HG03457 (cell line): ENCODE data around the gene NLGN1.

ENCODE experiments used
- ATAC-seq: cut with Tn5 transposase; IDR thresholded peaks from one replicate; pipeline ENCODE4 v1.9.1; 2021; ENCODE audit warnings: moderate number of reproducible peaks; ENCODE audit not compliant: unreplicated experiment

NLGN1 gene

DNA sequence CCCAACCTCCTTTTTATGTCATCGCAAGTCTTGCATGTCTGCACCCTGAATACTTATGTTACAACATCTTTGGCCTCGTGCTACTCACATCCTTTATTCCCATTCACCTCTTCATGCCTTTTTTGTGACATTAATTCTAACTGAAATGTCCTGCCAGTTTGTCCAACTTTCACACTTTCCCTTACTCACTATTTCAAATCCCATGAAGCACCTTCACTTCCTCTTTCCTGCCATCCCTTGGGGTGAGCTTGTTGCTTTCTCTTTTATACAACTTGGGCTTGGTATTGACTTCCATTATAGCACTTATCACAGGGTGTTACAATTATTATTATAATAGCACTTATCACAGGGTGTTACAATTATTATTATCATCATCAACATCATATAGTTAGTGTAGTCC lies 496.3 kb downstream of the NLGN1 start:
- no peak for ATAC-seq

DNA sequence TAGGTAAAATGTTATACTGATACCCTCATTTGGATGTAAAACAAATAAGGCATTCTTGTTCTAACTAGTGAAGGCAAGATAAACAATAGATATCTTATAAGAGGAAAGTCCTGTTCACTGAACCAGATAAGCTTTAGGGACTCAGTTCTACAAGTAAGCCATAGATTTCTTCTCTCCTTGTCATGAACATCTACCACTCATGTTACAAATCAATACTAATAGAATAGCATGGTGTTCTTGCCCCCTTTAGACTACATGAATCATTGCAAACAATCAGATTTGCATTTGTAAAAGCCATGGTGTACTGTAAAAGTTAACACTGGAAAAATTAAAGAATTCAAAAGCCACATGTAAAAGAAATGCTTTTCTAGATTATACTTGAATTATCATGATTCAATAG lies 500.1 kb downstream of the NLGN1 start:
- ATAC-seq: no peak

DNA sequence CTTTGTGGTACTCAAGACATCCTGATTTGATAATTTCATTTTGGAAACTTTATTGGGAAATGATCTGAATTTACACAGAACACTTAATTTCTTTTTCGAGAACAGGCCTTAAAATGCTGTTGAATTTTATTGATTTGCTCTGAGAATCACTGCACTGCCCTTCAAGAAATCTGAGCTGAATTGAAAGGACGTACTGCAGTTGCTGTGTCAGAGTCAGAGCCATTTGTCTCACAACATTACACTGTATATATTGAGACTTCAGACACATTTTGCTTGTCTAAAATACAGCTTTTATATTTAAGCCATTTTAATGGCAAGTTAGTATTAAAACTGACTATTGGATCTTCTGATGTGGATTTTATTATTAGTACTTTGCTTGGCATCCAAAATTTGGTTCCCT lies 504.1 kb downstream of the NLGN1 start:
- ATAC-seq: no peak

DNA sequence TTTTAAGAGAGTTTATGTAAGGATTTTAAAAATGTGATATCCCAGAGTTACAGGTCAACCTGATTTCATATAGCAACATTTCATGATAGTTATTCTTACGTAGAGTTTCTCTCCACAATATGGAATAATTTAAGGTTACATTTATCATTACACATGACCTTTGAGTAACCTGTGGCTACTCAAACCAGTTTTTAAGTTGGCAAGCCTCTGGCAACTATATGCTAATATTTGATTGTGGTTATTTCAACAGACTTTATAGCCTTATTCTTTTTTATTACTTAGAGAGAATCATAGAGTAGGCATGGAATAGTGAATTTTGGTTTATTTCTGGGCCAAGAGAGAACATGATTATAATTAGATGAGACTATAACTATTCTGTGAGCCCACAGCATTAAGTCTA lies 504.9 kb downstream of the NLGN1 start:
- no peak for ATAC-seq

DNA sequence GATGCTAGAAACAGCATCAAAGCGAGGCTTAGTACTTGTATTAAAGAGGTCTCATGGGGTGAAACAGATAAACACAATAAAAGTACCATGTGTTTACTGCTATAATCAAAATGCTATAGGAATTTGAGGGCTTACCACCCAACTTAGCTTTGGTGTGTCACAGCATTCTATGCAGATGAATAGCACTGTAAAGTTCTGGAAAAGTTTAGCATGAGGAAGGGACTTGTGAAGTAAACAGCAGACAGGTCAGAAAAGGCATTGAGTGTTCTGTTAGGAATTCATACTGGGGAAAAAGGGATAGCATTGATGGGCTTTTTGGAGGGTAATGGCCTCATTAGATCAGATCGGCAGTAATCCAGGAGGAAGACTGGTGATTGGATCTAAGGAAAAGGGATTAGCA lies 505.3 kb downstream of the NLGN1 start:
- no peak for ATAC-seq

DNA sequence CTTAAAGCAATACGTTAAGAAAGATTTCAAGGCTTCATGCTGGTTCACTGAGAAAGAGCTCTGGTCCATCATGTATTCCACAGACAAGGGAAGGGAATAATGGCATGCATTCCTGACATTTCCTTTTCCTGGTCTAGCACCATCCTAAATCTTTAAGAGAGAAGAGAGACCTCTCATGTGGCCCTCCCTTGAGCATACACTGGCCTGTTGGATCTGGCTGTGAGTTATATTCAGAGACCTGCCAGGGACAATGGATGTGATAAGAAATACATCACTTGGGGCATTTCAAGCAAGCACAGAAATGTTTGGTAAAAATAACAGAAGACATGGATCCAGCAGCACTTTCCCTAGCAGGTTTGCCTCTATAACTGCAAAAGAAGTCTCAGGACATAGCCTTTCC lies 507.8 kb downstream of the NLGN1 start:
- no peak for ATAC-seq

DNA sequence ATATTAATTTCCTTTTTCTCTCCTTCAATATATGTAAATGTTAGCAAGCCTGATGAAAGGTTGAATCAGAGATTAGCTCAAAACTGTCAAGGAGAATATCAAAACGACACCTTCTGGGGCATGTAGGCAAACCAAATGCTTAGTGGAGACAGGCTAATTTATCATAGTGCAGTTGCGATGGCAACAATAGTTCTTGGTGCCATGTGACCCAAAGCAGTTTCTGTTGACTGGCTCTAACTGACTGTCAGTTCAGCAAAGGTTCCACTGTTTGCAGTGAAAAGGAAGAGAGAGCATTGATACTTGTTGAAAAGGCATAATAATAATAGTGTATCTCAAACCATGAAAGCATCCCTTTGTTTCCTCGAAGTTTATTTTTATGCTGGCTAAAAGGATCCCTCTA lies 513.9 kb downstream of the NLGN1 start:
- no peak for ATAC-seq

DNA sequence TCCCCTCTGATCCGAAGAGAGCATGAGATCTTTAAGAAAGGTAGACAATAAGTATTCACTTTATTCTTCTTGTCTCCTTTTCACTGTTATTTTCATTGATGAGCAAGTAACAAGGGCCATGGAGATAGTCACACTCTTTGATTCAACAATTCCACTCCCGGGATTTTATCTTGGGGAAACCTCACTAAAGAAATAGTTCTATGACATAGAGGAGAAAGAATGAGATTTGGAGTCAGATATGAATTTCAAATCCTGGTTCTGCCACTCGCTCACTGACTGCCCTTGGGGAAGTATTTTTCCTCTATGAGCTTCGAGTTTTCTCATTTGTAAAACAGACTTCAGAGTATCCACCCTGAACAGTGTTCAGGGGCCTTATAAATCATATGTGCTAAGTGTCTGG lies 514.6 kb downstream of the NLGN1 start:
- no peak for ATAC-seq

DNA sequence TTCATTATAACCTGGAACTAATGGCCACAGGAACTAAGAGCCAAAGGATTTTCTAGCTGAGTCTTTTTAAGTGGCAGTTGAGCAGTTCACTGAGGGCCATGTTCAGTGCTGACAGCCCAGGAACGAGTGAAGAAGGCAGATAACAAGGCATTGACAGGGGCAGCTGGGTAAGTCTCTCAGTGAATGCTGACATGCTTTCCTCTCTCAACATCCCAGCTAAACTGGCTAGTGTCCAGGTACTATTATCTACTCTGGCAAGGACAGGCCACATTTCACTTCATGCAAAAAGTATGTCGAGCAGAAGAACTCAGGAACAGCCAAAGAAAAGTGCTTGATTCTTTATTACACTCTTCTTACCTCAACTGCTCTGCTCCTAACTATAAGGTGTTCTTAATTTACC lies 515.9 kb downstream of the NLGN1 start:
- no peak for ATAC-seq

DNA sequence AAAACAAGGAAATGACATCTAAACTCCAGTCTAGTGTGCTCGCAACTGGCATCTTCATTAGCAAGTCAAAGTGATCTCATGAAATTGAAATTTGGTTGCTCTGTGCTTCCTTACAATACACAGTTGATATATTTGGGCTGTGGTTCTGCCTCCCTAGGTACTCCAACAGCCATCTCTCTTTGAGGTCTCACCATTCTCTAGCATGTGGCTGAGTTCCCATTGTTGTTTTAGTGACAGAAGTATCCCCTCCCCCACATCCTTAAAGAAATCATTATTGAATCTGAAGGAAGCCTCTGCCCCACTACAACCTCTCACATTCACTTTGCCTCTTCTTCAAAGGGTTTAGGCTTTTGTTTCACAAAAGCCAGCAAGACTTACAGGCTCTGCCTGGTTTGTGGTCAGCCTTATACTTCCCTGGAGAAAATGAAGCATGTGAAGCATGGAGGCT lies 516.5 kb downstream of the NLGN1 start:
- no peak for ATAC-seq

DNA sequence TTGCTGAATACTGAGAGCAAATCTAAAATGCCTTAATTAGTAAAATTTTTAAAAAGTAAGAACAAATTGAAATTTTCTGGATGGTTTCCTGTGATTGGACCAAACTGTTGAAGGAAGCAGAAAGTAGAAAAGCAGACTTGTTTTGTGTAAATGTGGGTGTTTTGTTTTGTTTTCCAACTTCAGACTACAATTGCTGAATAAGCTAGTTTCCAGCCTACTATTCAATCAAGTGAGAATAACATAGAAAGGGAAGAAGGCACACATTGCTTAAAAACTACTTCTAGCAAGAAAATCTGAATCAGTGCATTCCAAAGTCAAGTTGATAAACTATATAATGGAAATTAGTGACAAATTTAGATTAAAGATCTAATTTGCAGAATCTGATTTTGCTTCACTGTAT lies 519.3 kb downstream of the NLGN1 start:
- ATAC-seq: no peak

DNA sequence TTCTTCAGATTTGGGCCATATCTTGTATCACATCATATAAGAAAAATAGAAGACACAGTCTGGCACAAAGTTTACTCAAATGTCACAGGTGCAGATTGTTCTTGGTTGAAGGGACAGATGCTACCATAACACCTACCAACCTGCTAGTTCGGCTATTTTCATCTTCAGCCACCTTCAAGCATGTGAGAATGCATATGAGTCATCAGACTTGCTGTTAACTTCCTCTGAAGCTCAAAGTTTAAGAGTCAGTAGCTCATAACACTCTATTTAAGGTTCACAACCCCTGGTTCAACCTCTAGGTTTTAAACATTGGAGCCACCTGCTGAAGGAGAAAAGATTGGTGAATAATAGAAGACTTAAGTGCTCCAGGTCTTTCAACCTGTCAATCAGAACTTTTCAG lies 522.8 kb downstream of the NLGN1 start:
- ATAC-seq: no peak

DNA sequence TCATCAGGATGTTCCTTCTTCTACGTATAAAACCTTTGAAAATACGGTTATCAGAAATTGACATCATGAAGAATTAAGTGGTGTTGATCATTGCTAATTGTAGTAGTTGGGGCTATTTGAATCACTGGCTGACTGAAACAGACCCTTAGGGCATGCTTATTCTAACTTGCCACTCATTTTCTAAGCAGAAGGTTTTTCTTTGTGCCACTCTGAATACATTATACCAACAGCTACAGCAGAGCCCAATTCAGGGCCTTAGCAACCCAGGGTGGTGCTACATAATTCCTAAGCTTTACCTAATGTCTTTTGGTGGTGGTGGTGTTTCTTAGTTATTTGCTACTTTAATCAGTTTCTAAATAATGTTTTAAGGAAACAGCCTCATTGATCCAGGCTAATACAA lies 524.2 kb downstream of the NLGN1 start:
- ATAC-seq: no peak

DNA sequence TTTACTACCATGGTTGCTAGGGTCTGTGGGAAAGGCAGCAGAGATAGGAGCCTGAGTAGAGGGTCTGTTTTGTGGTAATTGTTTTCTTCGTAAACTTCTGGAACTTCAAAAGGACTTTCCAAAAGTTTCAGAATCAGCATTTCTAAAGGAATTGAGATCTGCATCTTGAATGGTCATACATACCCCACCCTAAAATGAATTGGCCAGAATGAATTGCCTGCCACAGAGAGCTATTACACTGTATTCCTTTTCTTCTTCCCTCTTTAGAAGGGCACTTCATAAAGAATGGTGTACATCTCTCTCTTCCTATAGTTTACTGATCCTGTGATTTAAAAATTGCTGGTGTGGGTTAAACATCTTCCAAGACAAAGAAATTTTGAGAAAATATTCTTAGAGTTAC lies 525.7 kb downstream of the NLGN1 start:
- ATAC-seq: no peak

DNA sequence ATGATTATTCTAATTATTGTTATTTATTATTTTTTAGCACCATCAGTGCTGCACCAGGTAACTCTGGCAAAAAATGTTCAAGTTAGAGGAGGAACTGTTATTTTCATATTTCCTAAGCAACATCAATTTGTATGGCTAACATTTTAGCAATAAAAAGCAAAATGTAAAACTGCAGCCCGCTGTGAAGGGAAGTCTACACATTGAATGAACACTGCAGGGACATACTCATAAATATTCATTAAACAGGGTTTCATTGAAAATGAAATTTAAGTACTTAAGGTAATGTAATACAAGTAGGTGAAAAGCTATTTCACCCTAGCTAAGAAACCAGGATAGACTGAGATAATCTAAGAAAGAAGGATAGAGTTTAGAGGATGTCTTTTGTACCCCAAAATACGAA lies 532.7 kb downstream of the NLGN1 start:
- no peak for ATAC-seq

DNA sequence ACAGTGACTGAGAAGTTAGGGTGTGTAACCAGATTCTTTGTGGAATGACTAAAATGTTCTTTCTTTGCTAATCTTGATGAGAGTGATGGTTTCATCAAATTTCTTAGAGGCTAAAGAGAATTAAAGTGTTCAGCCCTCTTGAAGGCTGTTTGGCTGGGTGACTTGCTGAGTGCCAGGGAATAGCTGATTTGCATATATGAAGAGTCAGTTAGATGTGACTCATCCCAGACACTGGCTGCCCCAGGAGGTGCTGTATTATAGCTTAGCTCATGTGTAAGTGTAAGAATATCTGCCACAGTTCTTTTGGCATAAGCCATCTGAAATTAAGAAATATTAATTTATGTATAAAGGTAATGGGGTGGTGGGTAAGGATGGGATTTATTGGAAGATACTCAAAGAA lies 535.1 kb downstream of the NLGN1 start:
- ATAC-seq: no peak

DNA sequence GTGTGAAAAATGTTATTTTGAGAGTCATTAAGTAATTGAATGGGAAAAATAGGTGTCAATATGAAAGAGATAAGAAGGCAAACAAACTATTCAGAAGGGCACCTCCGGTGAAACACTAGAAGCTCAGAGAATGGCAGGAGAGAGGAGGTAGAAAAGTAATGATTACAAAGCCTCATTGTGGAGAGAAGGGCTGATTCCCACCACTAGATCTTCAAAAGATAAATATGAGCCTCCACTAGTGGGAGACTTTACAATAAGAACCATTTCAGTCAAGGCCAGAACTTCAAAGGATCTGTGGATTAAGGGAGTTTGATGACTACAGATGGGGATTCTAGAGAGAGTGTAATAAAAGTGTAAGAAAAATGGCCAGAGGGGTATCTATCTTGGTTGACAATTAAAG lies 535.6 kb downstream of the NLGN1 start:
- no peak for ATAC-seq

DNA sequence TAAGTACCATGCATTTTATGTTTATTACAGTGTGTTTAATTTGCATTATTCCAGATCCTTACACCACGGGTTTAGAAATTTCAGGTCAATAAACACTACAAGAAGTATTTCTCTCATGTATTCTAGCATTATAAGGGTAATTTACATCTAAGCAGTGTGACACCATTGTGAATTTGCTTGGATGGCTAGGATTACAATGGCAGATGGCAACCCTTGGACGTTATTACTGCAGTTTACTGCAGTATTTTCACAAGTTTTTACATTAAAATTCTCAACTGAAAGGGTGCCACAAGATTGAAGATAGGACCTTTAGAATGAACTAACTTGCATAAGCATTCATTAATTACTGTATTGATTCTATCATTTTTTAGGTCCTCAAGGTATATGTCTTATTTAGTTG lies 538.8 kb downstream of the NLGN1 start:
- ATAC-seq: no peak

DNA sequence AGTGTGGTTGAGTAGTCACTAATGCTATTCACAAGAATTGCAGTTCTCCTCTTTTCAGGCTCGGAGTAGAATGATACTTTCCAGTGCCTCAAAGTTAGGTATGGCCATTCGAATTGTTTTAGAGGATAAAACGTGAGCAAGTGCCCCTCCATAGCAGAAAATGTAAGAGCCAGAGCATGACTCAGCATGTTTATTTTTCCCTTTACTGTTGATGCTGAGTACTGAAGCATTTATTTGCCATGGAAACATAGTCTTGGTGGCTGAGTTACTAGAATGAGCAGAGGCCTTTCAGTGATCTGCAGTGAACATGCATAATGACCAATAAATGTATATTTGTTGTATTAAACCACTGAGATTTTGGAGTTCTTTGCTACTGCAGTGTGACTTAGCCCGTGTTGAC lies 540.6 kb downstream of the NLGN1 start:
- no peak for ATAC-seq

DNA sequence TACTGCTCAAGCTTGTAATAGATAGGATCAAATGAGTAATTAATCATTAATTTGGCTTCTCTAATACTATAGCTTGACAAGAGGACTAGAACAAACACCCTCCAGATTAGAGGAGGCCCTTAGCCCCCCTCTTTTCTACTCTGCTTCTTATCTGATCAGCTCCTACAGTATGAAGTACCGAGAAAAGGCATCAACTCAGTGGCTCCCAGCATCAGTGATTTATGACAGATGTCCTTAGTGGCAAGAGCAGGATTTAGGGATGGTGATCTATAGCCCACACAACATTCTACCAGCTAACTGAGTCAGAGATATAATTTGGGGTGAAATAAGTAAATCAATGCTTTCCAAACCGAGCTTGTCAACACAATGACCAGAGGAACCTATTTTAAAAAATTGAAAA lies 541.1 kb downstream of the NLGN1 start:
- ATAC-seq: no peak

DNA sequence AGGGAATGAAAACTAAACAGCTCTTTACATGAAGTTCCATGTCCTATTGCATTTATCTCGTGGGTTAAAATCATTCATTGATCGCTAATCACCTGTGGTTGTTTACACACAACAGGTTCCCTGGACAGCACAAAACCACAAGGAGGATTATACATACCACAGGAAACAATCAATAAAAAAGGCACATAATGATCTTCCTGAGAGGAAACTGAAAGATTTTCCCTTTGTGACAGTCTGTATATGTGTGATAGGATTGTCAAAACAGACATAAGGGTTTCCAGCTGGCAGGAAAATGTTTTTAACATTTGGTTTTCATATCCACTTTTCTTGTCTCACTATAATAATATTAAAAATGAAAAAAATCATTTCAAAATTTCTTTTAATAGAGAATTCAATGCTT lies 541.8 kb downstream of the NLGN1 start:
- ATAC-seq: no peak

DNA sequence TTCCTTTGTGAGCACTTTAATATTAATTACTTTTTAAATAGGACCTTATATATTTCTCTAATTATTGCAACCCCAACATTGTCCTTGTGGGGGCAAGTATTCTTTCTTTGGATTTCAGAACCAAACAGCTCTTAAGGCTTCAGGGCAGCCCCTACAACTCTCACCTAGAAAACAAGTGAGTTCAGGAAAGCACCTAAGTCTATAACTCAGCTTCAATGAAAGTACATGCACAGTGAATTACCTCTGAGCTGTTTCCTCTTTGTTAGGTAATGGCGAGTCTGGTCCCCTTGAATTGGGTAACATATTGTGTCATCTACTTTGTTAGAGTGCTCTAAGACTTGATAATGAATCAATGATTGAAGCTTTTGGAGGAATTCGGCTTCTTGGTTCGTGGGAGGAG lies 545.7 kb downstream of the NLGN1 start:
- no peak for ATAC-seq

DNA sequence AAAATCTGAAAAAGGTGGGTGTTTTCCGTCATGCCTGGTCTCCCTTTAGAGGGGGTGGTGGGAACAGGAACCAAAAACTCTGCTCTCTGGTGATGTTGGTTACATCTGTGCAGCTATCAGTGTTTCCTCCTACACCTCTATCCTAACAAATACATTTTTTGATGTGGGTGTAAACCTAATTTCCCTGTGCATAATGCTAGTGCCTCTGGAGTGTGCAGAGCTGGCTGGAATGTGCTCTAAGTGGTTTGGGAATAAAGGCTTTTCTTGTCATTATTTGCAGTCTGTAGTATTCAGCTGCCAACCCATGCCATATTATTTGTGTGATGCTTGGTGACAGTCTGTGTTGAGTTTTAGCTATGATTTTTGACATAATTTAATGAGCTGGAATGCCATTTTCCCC lies 547.6 kb downstream of the NLGN1 start:
- ATAC-seq: no peak

DNA sequence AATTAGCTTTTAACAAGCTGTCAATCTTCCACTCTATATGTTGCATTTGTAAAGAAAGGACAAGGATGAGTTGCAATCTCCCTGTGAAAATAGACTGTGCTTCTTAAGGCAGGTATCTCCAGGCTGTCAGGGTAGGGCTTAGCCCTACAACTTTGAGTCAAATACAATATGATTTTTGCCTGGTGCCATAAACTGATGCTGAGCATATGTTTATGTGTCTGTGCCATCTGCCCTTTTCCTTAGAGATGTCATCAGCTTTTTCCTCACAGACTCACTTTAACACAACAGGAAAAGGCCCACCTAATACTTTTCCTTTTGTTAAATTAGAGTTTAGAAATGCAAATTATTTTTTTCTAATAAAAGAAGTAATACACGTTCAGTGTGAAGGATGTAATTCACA lies 548.3 kb downstream of the NLGN1 start:
- no peak for ATAC-seq
